GM03348 (cell line): ENCODE results near the gene GRID1.
"Not testable (repeated sequence)": the region's sequence is repeated elsewhere in the genome, so short reads cannot be mapped to it uniquely, and the experiment has no call there.

ENCODE experiments used
- DNase-seq: peaks from one replicate; pipeline ENCODE4 v3.0.0; 2012; ENCODE audit warnings: low spot score

Gene GRID1

GRCh38 chr10:86137561-86137960 lies 229.0 kb downstream of the GRID1 start:
- no peak for DNase-seq

GRCh38 chr10:86136934-86137333 lies 229.7 kb downstream of the GRID1 start:
- no peak for DNase-seq

GRCh38 chr10:86135191-86135590 lies 231.4 kb downstream of the GRID1 start:
- DNase-seq = no peak

- DNase-seq = no peak
Observed at GRCh38 chr10:86130737-86131475, 235.7 kb downstream of the GRID1 start.

GRCh38 chr10:86130041-86130440 lies 236.6 kb downstream of the GRID1 start:
- no peak for DNase-seq

- no peak for DNase-seq
Observed at GRCh38 chr10:86128360-86128759, 238.2 kb downstream of the GRID1 start.

- DNase-seq = no peak
Observed at GRCh38 chr10:86127274-86127819, 239.2 kb downstream of the GRID1 start.

- no peak for DNase-seq
Observed at GRCh38 chr10:86124734-86125133, 241.9 kb downstream of the GRID1 start.

GRCh38 chr10:86123715-86124114 lies 242.9 kb downstream of the GRID1 start:
- no peak for DNase-seq

- DNase-seq = no peak
Observed at GRCh38 chr10:86123304-86123703, 243.3 kb downstream of the GRID1 start.

GRCh38 chr10:86122646-86123045 lies 243.9 kb downstream of the GRID1 start:
- no peak for DNase-seq

GRCh38 chr10:86121200-86121599 lies 245.4 kb downstream of the GRID1 start:
- DNase-seq = no peak

- DNase-seq = no peak
Observed at GRCh38 chr10:86117051-86117450, 249.5 kb downstream of the GRID1 start.

GRCh38 chr10:86113983-86114382 lies 252.6 kb downstream of the GRID1 start:
- DNase-seq = no peak

- DNase-seq = no peak
Observed at GRCh38 chr10:86113501-86113900, 253.1 kb downstream of the GRID1 start.

- DNase-seq = no peak
Observed at GRCh38 chr10:86113044-86113443, 253.6 kb downstream of the GRID1 start.

GRCh38 chr10:86111902-86112545 lies 254.6 kb downstream of the GRID1 start:
- no peak for DNase-seq

GRCh38 chr10:86110156-86110786 lies 256.3 kb downstream of the GRID1 start:
- no peak for DNase-seq

GRCh38 chr10:86109421-86109820 lies 257.2 kb downstream of the GRID1 start:
- DNase-seq = no peak

GRCh38 chr10:86108696-86109095 lies 257.9 kb downstream of the GRID1 start:
- DNase-seq = no peak

- not testable (repeated sequence) for DNase-seq
Observed at GRCh38 chr10:86107611-86108310, 258.8 kb downstream of the GRID1 start.

GRCh38 chr10:86107131-86107530 lies 259.5 kb downstream of the GRID1 start:
- DNase-seq = no peak
